ENCODE measurements around the gene ERBB2. TPM values are rescaled to one million over a fixed set of nuclear protein-coding genes. Genes with fewer than 3 reads are reported as not detected.

ERBB2 gene
- total and polyA plus RNA-seq, 9 of the 15 experiments (the other 6 are each of a cell fraction or from before 2014, with no cell fraction given), result 0.74 to 5.6 (median 3.3) TPM

- TF ChIP-seq ZNF282 (CRISPR knock-in tag; IDR thresholded peaks at IDR 0.05) (no peak), LARP7 (IDR thresholded peaks at IDR 0.05) (no peak), TRIM24 (IDR thresholded peaks at IDR 0.05) (no peak), MXI1 (IDR thresholded peaks at IDR 0.05; ENCODE audit: low read depth, low read length) (no peak), CBX5 (IDR thresholded peaks at IDR 0.05; ENCODE audit: borderline replicate concordance, low read depth) (no peak), ZNF175 (CRISPR knock-in tag; IDR thresholded peaks at IDR 0.05; ENCODE audit: low read depth) (no peak), ZKSCAN3 (CRISPR knock-in tag; IDR thresholded peaks at IDR 0.05) (no peak), SMAD1 (IDR thresholded peaks at IDR 0.05; ENCODE audit: low read depth, low read length, partially characterized antibody) (peak; percentile 23), KAT2B (IDR thresholded peaks at IDR 0.05; ENCODE audit: low read depth, low read length) (no peak), SOX6 (IDR thresholded peaks at IDR 0.05) (no peak), HMG20B (CRISPR knock-in tag; IDR thresholded peaks at IDR 0.05) (no peak), SREBF2 (CRISPR knock-in tag; IDR thresholded peaks at IDR 0.05) (no peak), ZBED1 (IDR thresholded peaks at IDR 0.05) (0 out of 2 replicates have a peak, but pooled peaks have one; percentile 36), CLOCK (CRISPR knock-in tag; IDR thresholded peaks at IDR 0.05; ENCODE audit: borderline replicate concordance) (no peak), STAT5B (CRISPR knock-in tag; IDR thresholded peaks at IDR 0.05) (no peak), GABPA (tag; conservative IDR thresholded peaks at IDR 0.05; ENCODE audit: low read depth) (0 out of 2 replicates have a peak, but pooled peaks have one; percentile 1), ZNF79 (CRISPR knock-in tag; IDR thresholded peaks at IDR 0.05; ENCODE audit: low read depth) (no peak), ZNF316 (IDR thresholded peaks at IDR 0.05) (no peak), SRSF3 (IDR thresholded peaks at IDR 0.05; ENCODE audit: insufficient read depth, low read length) (no peak), CREM (IDR thresholded peaks at IDR 0.05; ENCODE audit: low read depth) (peak; percentile 40; the same call in 1 of the 2 replicates), TBL1XR1 (IDR thresholded peaks at IDR 0.05; ENCODE audit: low read length in 2 of 2) (no peak), MYNN (IDR thresholded peaks at IDR 0.05) (peak; percentile 28; the same call in 1 of the 2 replicates), MYNN (CRISPR knock-in tag; IDR thresholded peaks at IDR 0.05) (no peak), SPI1 (IDR thresholded peaks at IDR 0.05; ENCODE audit: borderline replicate concordance, low read depth, low read length) (no peak), ZNF124 (CRISPR knock-in tag; IDR thresholded peaks at IDR 0.05) (no peak), ZNF239 (CRISPR knock-in tag; IDR thresholded peaks at IDR 0.05) (no peak), ZNF512 (tag; IDR thresholded peaks at IDR 0.05) (no peak)
Observed at GRCh38 chr17:39722965-39723848, 23.3 kb downstream of the ERBB2 start (continued).
